CD4-positive, alpha-beta T cell (primary cell): ENCODE measurements around the gene AHDC1. TPM values are rescaled to one million over a fixed set of nuclear protein-coding genes. Genes with fewer than 3 reads are reported as not detected.

Source experiments
- ATAC-seq: fragments of 200-7000 bp; cut with Tn5 transposase; one replicate; pipeline ENCODE4 v1.10.0; 2022; ENCODE audit warnings: mild to moderate bottlenecking; ENCODE audit not compliant: poor library complexity
- CTCF ChIA-PET: fragments of 350-600 bp; sonication (Branson Sonifier 250); formaldehyde crosslinking; loops from one replicate; lab custom pipeline; 2021; ENCODE audit warnings: antibody characterized with exemption, inconsistent platforms; lab: Charles Lee
- POLR2A ChIA-PET: fragments of 350-600 bp; sonication (Branson Sonifier 250); formaldehyde crosslinking; loops from one replicate; lab custom pipeline; 2021; ENCODE audit warnings: antibody characterized with exemption, inconsistent platforms; lab: Charles Lee
- DNase-seq, 14 experiments: peaks; one replicate each; pipeline ENCODE4 v3.0.0-alpha.2; 2013 to 2020; ENCODE audit warnings: mixed read lengths in 2 of 14
- H3K27ac ChIP-seq, 2 donors: one replicate each; pipeline versions ENCODE4 v1.5.1 to v1.7.0; 2013; ENCODE audit warnings: low read length in 2 of 2, low read depth in 1 of 2, mild to moderate bottlenecking in 1 of 2
- H3K27me3 ChIP-seq, 2 experiments: 1 replicate in 1 of 2; 2 replicates in 1 of 2; pipeline versions ENCODE4 v1.6.1 to v1.7.0; 2013; ENCODE audit warnings: low read length in 2 of 2, control low read depth in 1 of 2, mild to moderate bottlenecking in 1 of 2, moderate library complexity in 1 of 2; ENCODE audit not compliant: insufficient read depth in 2 of 2, control insufficient read depth in 1 of 2
- H3K36me3 ChIP-seq: one replicate; pipeline ENCODE4 v1.6.1; 2013; ENCODE audit warnings: low read length, control low read depth; ENCODE audit not compliant: insufficient read depth
- H3K4me1 ChIP-seq: one replicate; pipeline ENCODE4 v1.6.1; 2013; ENCODE audit warnings: low read length, control low read depth; ENCODE audit not compliant: insufficient read depth
- H3K4me3 ChIP-seq: one replicate; pipeline ENCODE4 v1.5.1; 2013; ENCODE audit warnings: mild to moderate bottlenecking, low read length, moderate library complexity
- H3K9me3 ChIP-seq, 2 experiments: 1 replicate in 1 of 2; 2 replicates in 1 of 2; pipeline versions ENCODE4 v1.6.1 to v1.7.0; 2013; ENCODE audit warnings: low read length in 2 of 2, mild to moderate bottlenecking in 2 of 2, control low read depth in 1 of 2, moderate library complexity in 1 of 2; ENCODE audit not compliant: control insufficient read depth in 1 of 2, insufficient read depth in 1 of 2
- H3K27ac Mint-ChIP-seq: one replicate; pipeline ENCODE4 v1.8.0; 2020; ENCODE audit warnings: mixed read lengths
- H3K27me3 Mint-ChIP-seq: one replicate; pipeline ENCODE4 v1.8.0; 2021; ENCODE audit warnings: mixed read lengths
- H3K36me3 Mint-ChIP-seq: one replicate; pipeline ENCODE4 v1.8.0; 2021; ENCODE audit warnings: low read depth, mixed read lengths
- H3K4me1 Mint-ChIP-seq: one replicate; pipeline ENCODE4 v1.8.0; 2021; ENCODE audit warnings: low read depth, mixed read lengths
- H3K4me3 Mint-ChIP-seq: one replicate; pipeline ENCODE4 v1.8.0; 2020; ENCODE audit warnings: mild to moderate bottlenecking, mixed read lengths
- H3K9me3 Mint-ChIP-seq: one replicate; pipeline ENCODE4 v1.8.0; 2020; ENCODE audit warnings: mixed read lengths
- CTCF ChIP-seq: fragments of 200-600 bp; IDR thresholded peaks from one replicate; pipeline ENCODE4 v1.8.0; 2022; ENCODE audit warnings: antibody characterized with exemption, mild to moderate bottlenecking
- intact Hi-C, 2 experiments: fragments of 100-400 bp; cut with DNase I in 1 of 2; cut with micrococcal nuclease in 1 of 2; formaldehyde crosslinking; loops; one replicate each; pipeline versions ENCODE4 v1.15.1 to v1.9.0; 2023 to 2025; cut with DNase I, micrococcal nuclease
- total RNA-seq, 174 experiments: library from RNA in 2 of 174; stranded (reverse) in 2 of 174; gene quantifications; one replicate each; pipeline ENCODE4 v1.2.3 and lab custom pipeline; 2021 to 2026

AHDC1 gene
- total RNA-seq, 2 experiments from 2014 or later, result 20.8 to 22.9 TPM

- Mint-ChIP-seq H3K4me1 (peaks cover 72% of the 10 kb centered on the region), H3K9me3 (no peaks in the 10 kb centered on the region), H3K36me3 (no peaks in the 10 kb centered on the region), H3K27ac (peak overlapping the region; percentile 80), H3K4me3 (peak overlapping the region; percentile 35), H3K27me3 (no peaks in the 10 kb centered on the region)
- ATAC-seq (peak; percentile 97), DNase-seq (peak in 13 of 14 experiments; percentile 35 to 81 (median 43))
- H3K9me3 ChIP-seq, result no peaks in the 10 kb centered on the region
- no peak overlapping the region for H3K4me3 ChIP-seq
- H3K27ac ChIP-seq, result peak overlapping the region; percentile 65 to 77
- ChIA-PET POLR2A (interaction anchor here (0.6 to 3.9 kb wide), 6 partner anchors 8 to 213 kb away, joined by 3 to 23 read pairs (median 3); partner anchors contain the start of gene AHDC1), CTCF (interaction anchor here (0.6 to 1.6 kb wide), 4 partner anchors 9 to 62 kb away, joined by 3 to 6 read pairs (median 3); no protein-coding TSS in a partner anchor)
- no peak for TF ChIP-seq CTCF
- intact Hi-C loops, result loop anchor here in 1 of 2 experiments (2.0 kb wide), 1 partner anchor 44 kb away; no protein-coding TSS in a partner anchor
- no peaks in the 10 kb centered on the region for H3K27me3 ChIP-seq
- H3K36me3 ChIP-seq, result no peaks in the 10 kb centered on the region
- peaks cover 73% of the 10 kb centered on the region for H3K4me1 ChIP-seq
These were observed 14.6 kb upstream of the AHDC1 start for GRCh38 chr1:27618341-27619082.

- no peak for TF ChIP-seq CTCF
- intact Hi-C loops, result no loop called here
- Histone ChIP-seq H3K9me3 (no peaks in the 10 kb centered on the region), H3K27ac (peak overlapping the region; percentile 65 to 77), H3K27me3 (no peaks in the 10 kb centered on the region), H3K36me3 (no peaks in the 10 kb centered on the region), H3K4me3 (no peak overlapping the region), H3K4me1 (peaks cover 76% of the 10 kb centered on the region)
- no peaks in the 10 kb centered on the region for H3K9me3 Mint-ChIP-seq
- peak overlapping the region; percentile 12 for H3K4me3 Mint-ChIP-seq
- ChIA-PET POLR2A (interaction anchor here (3.9 kb wide), 1 partner anchor 45 kb away, joined by 23 read pairs; no protein-coding TSS in a partner anchor), CTCF (interaction anchor here (1.0 to 1.4 kb wide), 2 partner anchors 44 to 52 kb away, joined by 3 to 4 read pairs; no protein-coding TSS in a partner anchor)
- no peaks in the 10 kb centered on the region for H3K36me3 Mint-ChIP-seq
- peak overlapping the region; percentile 80 for H3K27ac Mint-ChIP-seq
- H3K27me3 Mint-ChIP-seq, result no peaks in the 10 kb centered on the region
- no peak for ATAC-seq
- DNase-seq, result no peak
- peaks cover 67% of the 10 kb centered on the region for H3K4me1 Mint-ChIP-seq
These were observed 13.5 kb upstream of the AHDC1 start for GRCh38 chr1:27617420-27617819.

- POLR2A ChIA-PET, result interaction anchor here (0.8 to 8.6 kb wide), 2 partner anchors 17 to 45 kb away, joined by 3 to 98 read pairs; no protein-coding TSS in a partner anchor
- Mint-ChIP-seq H3K4me3 (no peak overlapping the region), H3K36me3 (no peaks in the 10 kb centered on the region), H3K4me1 (peaks cover 75% of the 10 kb centered on the region), H3K9me3 (no peaks in the 10 kb centered on the region), H3K27ac (peak overlapping the region; percentile 80), H3K27me3 (no peaks in the 10 kb centered on the region)
- H3K4me3 ChIP-seq, result no peak overlapping the region
- CTCF ChIA-PET, result interaction anchor here (0.7 to 1.6 kb wide), 4 partner anchors 13 to 53 kb away, joined by 3 to 4 read pairs (median 4); no protein-coding TSS in a partner anchor
- H3K4me1 ChIP-seq, result peaks cover 73% of the 10 kb centered on the region
- ATAC-seq, result no peak
- no peaks in the 10 kb centered on the region for H3K36me3 ChIP-seq
- peak overlapping the region; percentile 15 to 77 for H3K27ac ChIP-seq
- TF ChIP-seq CTCF, result no peak
- H3K9me3 ChIP-seq, result no peaks in the 10 kb centered on the region
- intact Hi-C loops, result no loop called here
- H3K27me3 ChIP-seq, result no peaks in the 10 kb centered on the region
- DNase-seq, result peak in 1 of 14 experiments; percentile 15
These were observed 12.5 kb upstream of the AHDC1 start for GRCh38 chr1:27616441-27616840.
